ENCODE data around the gene ZNF497. TPM values are rescaled to one million over a fixed set of nuclear protein-coding genes. Genes with fewer than 3 reads are reported as not detected.

Gene ZNF497
- total and polyA plus RNA-seq, 2 of the 13 experiments (the other 11 are each of a cell fraction or from before 2014, with no cell fraction given) = 1.5 to 1.9 TPM

GRCh38 chr19:58362272-58362994, at the start of gene ZNF497 (continued):
- TF ChIP-seq SOX13 (IDR thresholded peaks at IDR 0.05) = no peak
- peak in 1 of 2 experiments; percentile 3; a peak in 1 of 4 replicates for TF ChIP-seq SOX13 (CRISPR knock-in tag; conservative IDR thresholded peaks at IDR 0.05 in 1 of 2, IDR thresholded peaks at IDR 0.05 in 1 of 2)
- TF ChIP-seq, protein P1, sequence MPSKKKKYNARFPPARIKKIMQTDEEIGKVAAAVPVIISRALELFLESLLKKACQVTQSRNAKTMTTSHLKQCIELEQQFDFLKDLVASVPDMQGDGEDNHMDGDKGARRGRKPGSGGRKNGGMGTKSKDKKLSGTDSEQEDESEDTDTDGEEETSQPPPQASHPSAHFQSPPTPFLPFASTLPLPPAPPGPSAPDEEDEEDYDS (CRISPR knock-in tag; IDR thresholded peaks at IDR 0.05) = peak; percentile 31; the same call in 1 of the 2 replicates
- TF ChIP-seq, protein P2, sequence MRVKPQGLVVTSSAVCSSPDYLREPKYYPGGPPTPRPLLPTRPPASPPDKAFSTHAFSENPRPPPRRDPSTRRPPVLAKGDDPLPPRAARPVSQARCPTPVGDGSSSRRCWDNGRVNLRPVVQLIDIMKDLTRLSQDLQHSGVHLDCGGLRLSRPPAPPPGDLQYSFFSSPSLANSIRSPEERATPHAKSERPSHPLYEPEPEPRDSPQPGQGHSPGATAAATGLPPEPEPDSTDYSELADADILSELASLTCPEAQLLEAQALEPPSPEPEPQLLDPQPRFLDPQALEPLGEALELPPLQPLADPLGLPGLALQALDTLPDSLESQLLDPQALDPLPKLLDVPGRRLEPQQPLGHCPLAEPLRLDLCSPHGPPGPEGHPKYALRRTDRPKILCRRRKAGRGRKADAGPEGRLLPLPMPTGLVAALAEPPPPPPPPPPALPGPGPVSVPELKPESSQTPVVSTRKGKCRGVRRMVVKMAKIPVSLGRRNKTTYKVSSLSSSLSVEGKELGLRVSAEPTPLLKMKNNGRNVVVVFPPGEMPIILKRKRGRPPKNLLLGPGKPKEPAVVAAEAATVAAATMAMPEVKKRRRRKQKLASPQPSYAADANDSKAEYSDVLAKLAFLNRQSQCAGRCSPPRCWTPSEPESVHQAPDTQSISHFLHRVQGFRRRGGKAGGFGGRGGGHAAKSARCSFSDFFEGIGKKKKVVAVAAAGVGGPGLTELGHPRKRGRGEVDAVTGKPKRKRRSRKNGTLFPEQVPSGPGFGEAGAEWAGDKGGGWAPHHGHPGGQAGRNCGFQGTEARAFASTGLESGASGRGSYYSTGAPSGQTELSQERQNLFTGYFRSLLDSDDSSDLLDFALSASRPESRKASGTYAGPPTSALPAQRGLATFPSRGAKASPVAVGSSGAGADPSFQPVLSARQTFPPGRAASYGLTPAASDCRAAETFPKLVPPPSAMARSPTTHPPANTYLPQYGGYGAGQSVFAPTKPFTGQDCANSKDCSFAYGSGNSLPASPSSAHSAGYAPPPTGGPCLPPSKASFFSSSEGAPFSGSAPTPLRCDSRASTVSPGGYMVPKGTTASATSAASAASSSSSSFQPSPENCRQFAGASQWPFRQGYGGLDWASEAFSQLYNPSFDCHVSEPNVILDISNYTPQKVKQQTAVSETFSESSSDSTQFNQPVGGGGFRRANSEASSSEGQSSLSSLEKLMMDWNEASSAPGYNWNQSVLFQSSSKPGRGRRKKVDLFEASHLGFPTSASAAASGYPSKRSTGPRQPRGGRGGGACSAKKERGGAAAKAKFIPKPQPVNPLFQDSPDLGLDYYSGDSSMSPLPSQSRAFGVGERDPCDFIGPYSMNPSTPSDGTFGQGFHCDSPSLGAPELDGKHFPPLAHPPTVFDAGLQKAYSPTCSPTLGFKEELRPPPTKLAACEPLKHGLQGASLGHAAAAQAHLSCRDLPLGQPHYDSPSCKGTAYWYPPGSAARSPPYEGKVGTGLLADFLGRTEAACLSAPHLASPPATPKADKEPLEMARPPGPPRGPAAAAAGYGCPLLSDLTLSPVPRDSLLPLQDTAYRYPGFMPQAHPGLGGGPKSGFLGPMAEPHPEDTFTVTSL (CRISPR knock-in tag; IDR thresholded peaks at IDR 0.05; ENCODE audit: borderline replicate concordance) = peak; percentile 67; the same call in 1 of the 2 replicates
- TF ChIP-seq PAXIP1 (CRISPR knock-in tag; conservative IDR thresholded peaks at IDR 0.05) = 0 out of 2 replicates have a peak, but pooled peaks have one; percentile 49
- no peak for TF ChIP-seq DNMT1 (CRISPR knock-in tag; IDR thresholded peaks at IDR 0.05)
- peak; percentile 66 for TF ChIP-seq ZNF781 (CRISPR knock-in tag; IDR thresholded peaks at IDR 0.05; ENCODE audit: borderline replicate concordance, not compliant biosample characterization)
- TF ChIP-seq ATRX (CRISPR knock-in tag; IDR thresholded peaks at IDR 0.05; ENCODE audit: borderline replicate concordance) = no peak
- no peak for TF ChIP-seq ZNF512 (CRISPR knock-in tag; IDR thresholded peaks at IDR 0.05)
- TF ChIP-seq, protein P3, sequence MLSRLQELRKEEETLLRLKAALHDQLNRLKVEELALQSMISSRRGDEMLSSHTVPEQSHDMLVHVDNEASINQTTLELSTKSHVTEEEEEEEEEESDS (CRISPR knock-in tag; IDR thresholded peaks at IDR 0.05; ENCODE audit: borderline replicate concordance) = no peak
- TF ChIP-seq JDP2 (CRISPR knock-in tag; IDR thresholded peaks at IDR 0.05; ENCODE audit: borderline replicate concordance) = no peak; the same call in 1 of the 2 replicates
- 0 out of 2 replicates have a peak, but pooled peaks have one; percentile 10 for TF ChIP-seq ZNF12 (CRISPR knock-in tag; IDR thresholded peaks at IDR 0.05)
- TF ChIP-seq PBX2 (CRISPR knock-in tag; IDR thresholded peaks at IDR 0.05) = no peak
- TF ChIP-seq ZFX (CRISPR knock-in tag; IDR thresholded peaks at IDR 0.05; ENCODE audit: low read depth) = peak; percentile 99
- no peak; the same call in none of the 2 replicates for TF ChIP-seq ZNF547 (CRISPR knock-in tag; IDR thresholded peaks at IDR 0.05)
